MG63 (cell line): ENCODE measurements around the gene TREML1. TPM values are rescaled to one million over a fixed set of nuclear protein-coding genes. Genes with fewer than 3 reads are reported as not detected.

Experiments used
- DNase-seq: peaks from one replicate; pipeline ENCODE4 v3.0.0-alpha.2; 2020
- H3K27me3 ChIP-seq: fragments of 250-450 bp; sonication (Bioruptor Pico); 2 replicates; pipeline ENCODE4 v1.5.1; 2020; ENCODE audit warnings: mild to moderate bottlenecking, moderate library complexity
- H3K36me3 ChIP-seq: fragments of 250-450 bp; sonication (Bioruptor Pico); 2 replicates; pipeline ENCODE4 v1.5.1; 2020; ENCODE audit warnings: mild to moderate bottlenecking, moderate library complexity
- H3K4me3 ChIP-seq: fragments of 250-450 bp; sonication (Bioruptor Pico); 2 replicates; pipeline ENCODE4 v1.5.1; 2020; ENCODE audit warnings: mild to moderate bottlenecking, moderate library complexity
- H3K9me3 ChIP-seq: fragments of 250-450 bp; sonication (Bioruptor Pico); 2 replicates; pipeline ENCODE4 v1.5.1; 2020; ENCODE audit warnings: mild to moderate bottlenecking, moderate library complexity
- total RNA-seq: library from RNA; depleted of rRNA; stranded (reverse); fragments of >200 nt; shearing (Covaris generic); gene quantifications from 2 replicates; pipeline ENCODE4 v1.2.3, GENCODE V29; 2014; ENCODE audit warnings: low replicate concordance

Gene TREML1
- total RNA-seq, 1 experiment from 2014 or later: not detected

DNA sequence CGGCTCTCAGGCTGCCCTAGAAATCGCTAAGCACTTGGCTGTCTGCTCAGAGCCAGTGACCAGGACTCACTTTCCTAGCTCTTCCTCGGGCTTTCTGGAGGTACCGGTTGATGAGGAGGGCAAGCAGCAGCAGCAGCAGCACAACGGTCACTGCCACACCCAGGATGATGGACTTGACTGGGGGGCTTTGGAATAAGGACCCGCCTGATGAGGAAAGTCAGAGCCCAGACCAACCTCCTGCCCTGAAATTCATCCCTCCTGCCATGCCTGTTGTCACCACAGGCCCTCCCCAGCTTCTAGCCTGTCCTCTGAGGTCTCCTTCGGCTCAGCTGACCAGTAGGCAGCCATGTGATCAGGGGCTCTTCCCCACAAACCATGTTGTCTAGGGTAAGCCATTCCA is 30.6 kb upstream of the TREML1 start:
- H3K4me3 ChIP-seq: no peak overlapping the region
- H3K27me3 ChIP-seq: no peaks in the 10 kb centered on the region
- no peaks in the 10 kb centered on the region for H3K36me3 ChIP-seq
- no peak for DNase-seq
- H3K9me3 ChIP-seq: no peaks in the 10 kb centered on the region

DNA sequence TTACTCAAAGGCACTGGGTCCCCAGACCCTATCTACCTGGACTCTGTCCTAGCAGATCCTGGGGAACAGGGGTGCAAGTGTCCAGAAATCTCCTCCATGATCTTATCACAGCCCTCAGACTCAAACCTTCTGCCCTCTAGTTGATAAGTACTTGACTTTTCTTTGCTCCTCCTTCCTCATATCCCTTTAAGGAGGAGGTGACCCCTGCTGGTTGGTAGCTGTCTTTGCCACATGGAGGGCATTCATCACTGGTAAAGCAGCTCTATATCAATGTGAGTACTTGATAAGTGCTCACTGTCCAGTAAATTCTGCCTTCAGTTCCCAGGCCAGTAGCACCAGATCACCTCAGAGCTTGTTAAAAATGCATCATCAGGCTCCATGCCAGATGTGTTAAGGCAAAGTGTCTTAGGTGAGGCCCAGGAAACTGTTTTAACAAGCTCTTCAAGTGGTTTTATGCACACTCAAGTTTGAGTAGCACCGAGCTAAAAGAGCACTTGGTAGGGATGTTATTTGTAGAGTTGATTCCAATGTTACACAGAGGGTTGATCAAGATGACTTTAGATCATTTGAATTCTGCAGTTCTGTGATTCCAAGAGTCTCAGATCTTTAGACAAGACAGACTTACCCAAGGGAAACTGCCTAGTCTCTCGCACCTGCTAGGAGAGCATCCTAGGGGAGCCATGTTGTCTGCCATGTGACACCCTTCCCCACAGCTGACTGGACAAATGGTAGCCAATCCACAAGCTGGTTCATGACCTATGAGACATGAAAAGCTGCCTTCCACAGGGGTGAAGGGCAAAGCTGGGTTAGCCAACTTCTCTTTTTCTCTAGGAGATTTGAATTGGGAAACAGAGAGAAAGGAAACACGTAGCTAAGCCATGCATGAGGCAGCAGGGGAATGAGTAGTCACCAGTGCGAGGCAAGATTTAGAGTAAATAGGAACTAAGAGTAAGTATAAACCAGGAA is 28.2 kb upstream of the TREML1 start:
- Histone ChIP-seq H3K36me3 (no peaks in the 10 kb centered on the region), H3K4me3 (no peak overlapping the region), H3K9me3 (no peaks in the 10 kb centered on the region), H3K27me3 (no peaks in the 10 kb centered on the region)
- DNase-seq: no peak

DNA sequence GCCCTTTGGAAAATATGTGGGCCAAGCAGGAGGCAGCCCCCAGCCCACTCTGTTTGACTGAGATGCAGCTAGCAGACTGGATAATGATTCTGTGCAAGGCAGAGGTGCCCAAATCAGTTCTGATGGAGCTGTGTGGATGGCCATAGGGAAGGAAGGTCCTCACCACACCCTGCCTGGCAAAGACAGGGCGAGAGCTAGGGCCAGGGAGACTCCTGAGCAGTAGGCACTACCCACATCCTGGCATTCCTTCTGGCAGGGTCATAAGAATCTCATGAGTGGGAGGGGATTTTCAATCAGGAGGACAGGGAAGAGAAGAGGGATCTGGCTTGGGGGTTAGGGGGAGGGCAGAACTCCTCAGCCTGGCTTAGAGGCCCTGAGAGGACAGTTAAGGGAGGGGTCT is 27.4 kb upstream of the TREML1 start:
- no peak overlapping the region for H3K4me3 ChIP-seq

DNA sequence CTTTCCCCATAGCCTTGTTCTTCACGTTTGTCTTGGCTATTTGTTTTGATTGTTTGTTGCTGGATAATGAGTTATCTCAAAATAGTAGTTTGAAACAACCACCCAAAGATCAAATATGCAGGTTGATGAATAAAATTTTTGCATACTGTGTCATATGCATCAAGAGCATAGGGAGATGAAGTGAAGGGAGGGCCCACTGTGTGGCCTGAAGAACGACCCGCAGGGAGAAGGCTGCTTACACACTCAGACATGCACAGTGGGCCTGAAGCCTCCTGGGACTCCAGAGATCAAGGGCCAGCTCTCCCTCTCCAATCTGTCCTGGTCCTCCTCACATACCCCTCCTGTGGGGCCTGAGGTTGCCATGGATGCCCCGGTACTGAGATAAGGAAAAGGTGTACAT is 25.0 kb upstream of the TREML1 start:
- no peak for DNase-seq
- H3K36me3 ChIP-seq: no peaks in the 10 kb centered on the region
- no peaks in the 10 kb centered on the region for H3K9me3 ChIP-seq
- H3K4me3 ChIP-seq: no peak overlapping the region
- no peaks in the 10 kb centered on the region for H3K27me3 ChIP-seq

More for the DNA sequence above, 27.4 kb upstream of the TREML1 start:
- Histone ChIP-seq H3K36me3 (no peaks in the 10 kb centered on the region), H3K27me3 (no peaks in the 10 kb centered on the region), H3K9me3 (no peaks in the 10 kb centered on the region)
- no peak for DNase-seq

DNA sequence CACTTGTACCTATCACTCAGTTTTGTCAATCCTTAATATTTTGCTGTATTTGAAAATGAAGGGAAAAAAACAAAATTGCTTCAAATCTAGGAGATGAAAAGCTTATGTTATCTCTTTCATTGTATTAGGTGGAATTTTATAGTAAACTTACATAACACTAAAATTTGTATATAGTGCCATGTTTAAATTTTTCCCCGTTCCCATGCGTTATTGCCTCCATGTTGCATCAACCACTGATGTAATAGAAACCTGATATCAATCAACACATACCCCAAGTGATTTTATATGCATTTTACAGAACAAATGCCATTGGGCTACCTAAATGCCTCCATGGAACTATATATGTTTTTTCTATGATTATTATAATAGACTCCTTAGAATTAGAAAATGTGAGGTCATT is 23.5 kb upstream of the TREML1 start:
- Histone ChIP-seq H3K27me3 (no peaks in the 10 kb centered on the region), H3K36me3 (no peaks in the 10 kb centered on the region), H3K9me3 (no peaks in the 10 kb centered on the region), H3K4me3 (no peak overlapping the region)
- no peak for DNase-seq

DNA sequence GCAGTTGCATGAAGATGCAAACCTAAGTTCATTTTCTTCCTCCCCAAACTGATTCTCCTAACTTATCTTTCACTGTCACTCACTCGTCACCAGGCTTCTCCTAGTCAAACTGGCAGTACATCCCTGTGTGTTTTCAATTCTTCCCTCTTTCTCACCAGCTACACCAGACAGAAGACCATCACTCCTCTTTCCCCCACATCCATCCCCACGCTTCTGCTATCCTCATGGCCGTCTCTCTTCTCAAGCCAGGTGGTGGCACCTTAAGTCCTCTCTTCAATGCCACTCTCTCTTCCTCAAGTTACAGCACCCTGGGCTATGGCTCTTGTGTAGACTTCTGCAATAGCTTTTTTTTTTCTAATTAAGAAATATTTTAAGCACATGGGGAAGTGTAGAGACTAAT is 23.1 kb upstream of the TREML1 start:
- Histone ChIP-seq H3K4me3 (no peak overlapping the region), H3K27me3 (no peaks in the 10 kb centered on the region), H3K36me3 (no peaks in the 10 kb centered on the region), H3K9me3 (no peaks in the 10 kb centered on the region)
- DNase-seq: no peak

DNA sequence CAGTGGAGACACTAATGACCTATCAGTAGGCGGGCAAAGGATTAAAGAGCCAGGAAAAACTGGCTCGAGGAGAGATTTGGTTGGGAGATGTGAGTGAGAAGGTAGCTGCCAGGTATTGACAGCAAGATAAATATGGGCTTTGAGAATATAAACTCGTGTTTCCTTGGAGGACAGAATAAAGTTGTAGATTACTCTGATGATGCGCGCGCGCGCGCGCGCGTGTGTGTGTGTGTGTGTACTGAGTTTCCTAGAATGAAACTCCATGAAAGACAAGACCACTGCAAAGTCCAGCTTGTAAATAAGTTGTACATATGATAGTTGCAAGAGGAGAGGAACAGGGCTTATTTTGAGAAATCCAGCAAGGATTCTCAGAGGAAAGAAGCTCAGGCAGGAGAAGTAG is 22.0 kb upstream of the TREML1 start:
- H3K4me3 ChIP-seq: no peak overlapping the region
- DNase-seq: no peak
- no peaks in the 10 kb centered on the region for H3K36me3 ChIP-seq
- H3K9me3 ChIP-seq: no peaks in the 10 kb centered on the region
- no peaks in the 10 kb centered on the region for H3K27me3 ChIP-seq

DNA sequence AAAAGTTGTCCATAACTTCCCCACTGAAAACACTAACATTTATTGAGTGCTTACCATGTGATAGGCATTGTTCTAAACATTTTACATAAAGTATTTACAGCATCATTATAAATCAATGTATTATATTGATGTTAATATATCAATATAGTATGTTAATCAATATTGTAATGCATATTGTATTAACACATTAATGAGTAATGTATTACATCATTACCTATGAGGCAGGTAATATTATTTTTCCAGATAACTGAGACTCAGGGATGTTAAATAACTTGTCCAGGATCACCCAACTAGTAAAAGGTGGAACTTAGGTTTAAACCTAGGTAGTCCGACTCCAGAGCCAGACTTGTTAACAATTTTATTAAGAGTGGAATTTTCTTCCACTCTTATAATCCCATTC is 20.9 kb upstream of the TREML1 start:
- no peak for DNase-seq
- Histone ChIP-seq H3K4me3 (no peak overlapping the region), H3K36me3 (no peaks in the 10 kb centered on the region), H3K27me3 (no peaks in the 10 kb centered on the region), H3K9me3 (no peaks in the 10 kb centered on the region)

DNA sequence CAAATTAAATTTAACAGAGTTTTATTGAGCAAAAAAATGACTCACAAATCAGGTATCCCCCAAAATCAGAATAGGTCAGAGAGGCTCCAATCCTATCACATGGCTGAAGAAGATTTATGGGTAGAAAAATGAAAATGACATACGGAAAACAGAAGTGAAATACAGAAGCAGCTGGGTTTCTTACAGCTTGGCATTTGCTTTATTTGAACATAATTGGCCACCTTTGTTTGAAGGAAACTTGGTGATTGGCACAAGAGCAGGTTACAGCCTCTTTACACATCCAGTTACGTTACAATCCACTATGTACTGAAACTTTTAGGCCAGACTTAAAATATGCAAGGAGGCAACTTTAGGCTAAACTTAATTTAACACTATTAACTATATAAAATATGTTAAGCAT is 20.5 kb upstream of the TREML1 start:
- DNase-seq: no peak
- H3K27me3 ChIP-seq: no peaks in the 10 kb centered on the region
- no peaks in the 10 kb centered on the region for H3K9me3 ChIP-seq
- H3K36me3 ChIP-seq: no peaks in the 10 kb centered on the region
- no peak overlapping the region for H3K4me3 ChIP-seq

DNA sequence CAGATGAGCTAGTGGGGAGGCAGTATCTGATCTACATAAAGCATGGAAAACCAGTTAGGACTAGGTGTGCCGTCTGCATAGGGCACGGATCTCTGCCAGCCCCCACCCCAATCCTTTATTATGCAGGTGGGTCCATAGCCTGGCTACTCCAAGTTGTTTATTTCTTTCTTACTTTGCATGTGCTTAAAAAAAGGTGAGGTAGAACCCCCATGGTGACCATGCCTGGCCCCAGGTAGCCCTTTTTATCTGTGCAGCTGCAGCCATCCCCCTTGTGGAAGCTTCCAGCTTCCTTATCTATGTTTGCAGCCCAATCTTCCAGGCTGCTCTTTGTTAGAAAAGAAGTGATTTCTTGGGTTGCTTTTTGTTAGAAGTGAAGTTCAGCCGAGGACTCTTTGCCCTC is 17.8 kb upstream of the TREML1 start:
- no peaks in the 10 kb centered on the region for H3K27me3 ChIP-seq
- H3K9me3 ChIP-seq: no peaks in the 10 kb centered on the region
- H3K4me3 ChIP-seq: no peak overlapping the region
- no peak for DNase-seq
- H3K36me3 ChIP-seq: no peaks in the 10 kb centered on the region

DNA sequence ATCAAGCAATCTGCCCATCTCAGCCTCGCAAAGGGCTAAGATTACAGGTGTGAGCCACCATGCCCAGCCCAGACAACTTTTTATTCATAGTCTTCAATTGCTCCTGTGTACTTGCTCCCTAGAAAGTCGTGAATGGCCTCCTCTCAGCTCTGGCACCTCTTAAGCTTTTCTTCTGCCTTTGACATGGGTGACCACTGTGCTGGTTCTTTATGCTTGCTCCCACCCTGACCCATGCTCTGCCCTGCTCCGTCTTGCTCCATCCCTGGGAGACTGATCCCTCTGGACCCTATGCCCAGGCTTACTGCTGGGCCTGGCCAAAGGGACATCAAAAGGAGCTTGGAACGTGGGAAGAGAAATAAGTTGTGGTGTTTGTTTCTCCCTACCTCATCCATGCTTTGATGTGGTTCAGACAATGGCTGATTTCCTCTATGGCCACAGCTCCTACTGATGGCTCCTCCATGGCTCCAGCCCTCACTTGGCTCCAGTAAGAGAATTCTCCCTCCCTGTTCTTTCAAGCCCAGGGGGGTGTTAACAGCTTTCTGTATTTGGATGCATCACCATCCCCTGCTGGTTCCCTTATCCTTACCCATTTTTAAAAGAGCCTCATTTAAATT is 16.5 kb upstream of the TREML1 start:
- no peaks in the 10 kb centered on the region for H3K27me3 ChIP-seq
- no peaks in the 10 kb centered on the region for H3K9me3 ChIP-seq
- H3K36me3 ChIP-seq: no peaks in the 10 kb centered on the region
- H3K4me3 ChIP-seq: no peak overlapping the region
- DNase-seq: no peak

DNA sequence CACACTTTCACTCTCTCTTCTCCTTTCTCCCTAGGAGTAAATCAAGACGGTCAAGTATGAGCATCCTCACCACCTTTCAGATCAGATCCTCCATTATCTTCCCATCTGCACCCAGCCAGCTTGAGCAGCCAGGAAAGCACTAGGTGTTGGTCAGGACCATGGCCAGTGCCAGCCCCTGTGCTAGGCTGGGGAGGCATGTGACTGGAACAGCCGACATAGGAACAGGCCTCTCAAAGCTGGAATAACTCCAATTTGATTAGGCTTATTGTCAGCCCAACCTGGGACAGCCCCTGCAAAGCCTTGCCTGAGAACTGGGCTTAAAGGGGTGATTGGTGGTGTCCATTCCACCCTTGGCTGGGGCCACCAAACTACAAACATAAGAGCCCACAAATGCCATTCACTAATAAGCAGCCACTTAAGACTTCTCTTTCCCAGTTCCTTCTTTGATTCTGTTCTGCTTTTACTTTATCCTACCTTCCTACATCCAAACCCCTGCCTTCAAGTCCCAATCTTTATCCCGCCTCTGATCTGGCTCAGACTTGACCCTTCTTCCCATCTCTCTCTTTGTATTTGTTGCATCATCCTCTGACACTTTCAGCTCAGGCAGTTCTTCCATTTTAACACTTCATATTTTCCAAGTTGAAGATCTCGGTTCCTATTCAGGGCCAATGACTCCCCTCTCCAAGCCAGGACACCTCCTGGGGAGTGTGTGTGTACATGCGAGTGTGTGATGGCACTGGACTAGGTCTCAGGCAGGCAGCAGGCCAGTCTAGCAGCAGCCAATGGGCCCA is 13.2 kb upstream of the TREML1 start:
- DNase-seq: no peak
- Histone ChIP-seq H3K36me3 (no peaks in the 10 kb centered on the region), H3K4me3 (no peak overlapping the region), H3K27me3 (no peaks in the 10 kb centered on the region), H3K9me3 (no peaks in the 10 kb centered on the region)

DNA sequence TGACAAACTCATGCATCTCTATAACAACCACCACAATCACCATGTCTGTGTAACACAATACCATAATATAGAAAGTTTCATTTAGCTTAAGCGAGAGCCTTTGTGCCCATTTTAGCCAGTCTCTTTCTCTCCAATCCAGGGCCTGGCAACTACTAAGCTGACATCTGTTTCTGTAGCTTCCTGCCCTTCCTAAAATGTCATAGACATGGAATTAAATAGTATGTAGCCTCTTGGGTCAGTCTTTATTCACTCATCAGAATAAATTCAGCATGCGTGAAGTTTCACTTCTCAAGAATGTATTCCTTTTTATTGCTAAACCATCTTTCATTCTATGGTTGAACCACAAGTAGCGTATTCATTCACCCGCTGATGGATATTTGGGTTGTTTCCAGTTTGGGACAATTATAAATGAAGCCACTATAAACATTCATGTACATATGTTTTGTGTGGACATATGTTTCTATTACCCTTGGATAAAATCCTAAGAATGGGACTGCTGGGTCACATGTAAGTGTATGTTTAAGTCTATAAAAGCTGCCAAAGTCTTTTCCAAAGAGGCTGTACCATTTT is 10.5 kb upstream of the TREML1 start:
- Histone ChIP-seq H3K9me3 (no peaks in the 10 kb centered on the region), H3K27me3 (no peaks in the 10 kb centered on the region), H3K36me3 (no peaks in the 10 kb centered on the region), H3K4me3 (no peak overlapping the region)
- DNase-seq: no peak

DNA sequence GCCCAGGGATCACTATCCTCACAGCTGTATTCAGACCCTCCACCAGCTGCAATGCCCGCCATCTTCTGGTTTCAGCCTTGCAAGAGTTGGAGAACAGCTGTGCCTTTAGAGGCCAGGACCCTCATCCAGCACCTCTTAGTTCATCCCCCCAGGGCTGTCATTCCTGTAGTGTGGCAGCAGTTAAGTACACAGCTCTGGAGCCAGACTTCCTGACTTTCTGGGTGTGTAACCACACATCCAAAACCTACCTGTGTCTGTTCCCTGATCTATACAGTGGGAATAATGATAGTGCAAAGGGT is 9.2 kb upstream of the TREML1 start:
- Histone ChIP-seq H3K4me3 (no peak overlapping the region), H3K9me3 (no peaks in the 10 kb centered on the region), H3K27me3 (no peaks in the 10 kb centered on the region), H3K36me3 (no peaks in the 10 kb centered on the region)
- no peak for DNase-seq

DNA sequence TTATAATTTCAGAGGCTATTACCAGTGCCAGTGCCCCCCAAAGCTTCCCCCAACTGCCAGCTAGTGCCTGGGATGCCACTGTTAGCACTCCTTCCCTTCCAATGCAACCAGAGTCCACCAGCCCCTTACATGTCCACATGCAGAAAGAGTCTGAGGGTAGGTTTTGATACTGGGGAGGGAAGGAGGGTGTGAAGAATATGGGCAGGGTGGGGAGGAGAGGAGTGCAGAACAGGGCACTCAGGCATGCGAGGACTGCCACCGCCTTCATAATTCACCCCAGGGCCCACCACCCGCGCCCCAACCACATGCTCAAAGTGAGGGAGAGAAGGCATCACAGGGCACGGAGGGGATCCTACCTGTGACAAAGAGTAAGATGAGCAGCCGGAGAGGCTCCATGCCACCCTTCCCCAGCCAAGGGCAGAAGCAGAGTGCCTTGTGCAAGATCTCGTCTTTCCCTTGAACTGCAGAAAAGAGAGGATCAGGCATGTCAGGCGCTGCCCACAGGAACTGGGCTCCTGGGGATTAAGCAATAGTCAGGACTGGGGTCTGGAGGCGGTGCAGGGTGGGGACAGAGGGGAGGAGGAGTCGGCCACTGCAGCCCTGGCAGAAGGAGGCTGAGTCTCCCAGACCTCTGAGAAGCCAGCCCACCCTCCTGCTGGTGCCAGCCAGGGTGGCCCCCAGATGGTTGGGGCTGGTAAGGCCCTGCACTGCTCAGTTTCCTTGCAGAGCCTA is 8.7 kb upstream of the TREML1 start, which contains the start of gene TREM2:
Gene TREM2, minus strand, starts transcription at position 430 of the 732 bp plus-strand sequence. Its CDS starts 34 bp downstream, at position 396.
- Histone ChIP-seq H3K27me3 (no peaks in the 10 kb centered on the region), H3K4me3 (no peak within 1 kb of the TSS), H3K9me3 (no peaks in the 10 kb centered on the region), H3K36me3 (no peaks in the 10 kb centered on the region)
- DNase-seq: no peak

DNA sequence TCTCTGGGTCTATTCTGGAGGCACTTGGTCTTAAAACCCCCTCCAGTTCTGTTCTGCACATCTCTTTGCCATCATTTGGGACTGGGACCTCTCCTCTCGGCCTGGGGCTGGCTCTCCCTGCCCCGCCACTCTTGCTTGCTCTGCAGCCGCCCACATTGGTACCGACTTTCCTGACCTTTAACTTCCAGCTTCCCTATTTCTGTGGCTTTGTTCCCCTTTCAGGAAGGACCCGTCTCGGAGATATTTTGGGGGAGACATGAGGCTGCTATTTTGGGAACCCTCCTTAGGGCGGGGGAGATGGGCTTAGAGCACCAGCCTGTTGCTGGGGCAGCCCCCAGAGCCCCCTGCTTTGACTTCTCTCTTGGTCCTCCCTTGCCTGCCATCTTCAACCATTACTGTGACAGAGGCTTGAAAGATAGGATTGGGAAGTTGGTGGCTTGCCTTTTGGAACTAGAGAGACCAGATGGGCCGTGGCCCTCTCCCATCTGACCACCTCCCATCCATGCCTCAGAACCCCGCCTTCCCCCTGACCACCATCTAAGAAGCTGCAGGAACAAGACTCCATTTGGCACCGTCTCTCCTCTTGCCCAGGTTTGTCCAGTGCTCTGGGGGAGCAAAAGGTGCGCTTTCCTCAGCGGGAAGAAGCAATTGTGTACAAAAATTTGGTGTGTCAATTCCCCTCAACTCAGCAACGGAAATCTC is 7.9 kb upstream of the TREML1 start:
- no peaks in the 10 kb centered on the region for H3K9me3 ChIP-seq
- DNase-seq: no peak

More for the DNA sequence above, 7.9 kb upstream of the TREML1 start:
- no peaks in the 10 kb centered on the region for H3K36me3 ChIP-seq
- H3K4me3 ChIP-seq: no peak overlapping the region
- H3K27me3 ChIP-seq: no peaks in the 10 kb centered on the region
